ENCODE measurements around the gene SLC48A1. TPM values are rescaled to one million over a fixed set of nuclear protein-coding genes. Genes with fewer than 3 reads are reported as not detected.

Gene SLC48A1
- total and polyA plus RNA-seq, 4 donors: 16.8 to 31.3 (median 20.7) TPM

- Histone ChIP-seq H3K4me1 (ENCODE audit: control insufficient read depth in 5 of 5, insufficient read depth in 5 of 5, low read length in 5 of 5) (peaks cover 19 to 59% (median 42%) of the 10 kb centered on the region in 5 donors), H3K4me3 (peak overlapping the region; percentile 2), H3K27me3 (ENCODE audit: control insufficient read depth in 3 of 3, insufficient read depth in 3 of 3, low read length in 2 of 3) (no peaks in the 10 kb centered on the region), H3K36me3 (ENCODE audit: control insufficient read depth in 4 of 4, insufficient read depth in 4 of 4, low read length in 4 of 4) (no peaks in the 10 kb centered on the region), H3K9me3 (ENCODE audit: control insufficient read depth in 4 of 4, insufficient read depth in 3 of 4, low read length in 3 of 4) (no peaks in the 10 kb centered on the region), H3K9ac (ENCODE audit: insufficient read depth in 1 of 2, low read length in 2 of 2) (peak overlapping the region in 1 of 2 donors; percentile 3), H3K27ac (ENCODE audit: low read depth in 1 of 2, low read length in 1 of 2) (peak overlapping the region; percentile 95 to 100)
- DNase-seq: no peak
- no peak for ATAC-seq (ENCODE audit: insufficient read depth, low FRiP score)
- WGBS, 2 donors: 31 to 36% methylated on average over 12 of the region's 12 CpGs
- TF ChIP-seq, protein P1, sequence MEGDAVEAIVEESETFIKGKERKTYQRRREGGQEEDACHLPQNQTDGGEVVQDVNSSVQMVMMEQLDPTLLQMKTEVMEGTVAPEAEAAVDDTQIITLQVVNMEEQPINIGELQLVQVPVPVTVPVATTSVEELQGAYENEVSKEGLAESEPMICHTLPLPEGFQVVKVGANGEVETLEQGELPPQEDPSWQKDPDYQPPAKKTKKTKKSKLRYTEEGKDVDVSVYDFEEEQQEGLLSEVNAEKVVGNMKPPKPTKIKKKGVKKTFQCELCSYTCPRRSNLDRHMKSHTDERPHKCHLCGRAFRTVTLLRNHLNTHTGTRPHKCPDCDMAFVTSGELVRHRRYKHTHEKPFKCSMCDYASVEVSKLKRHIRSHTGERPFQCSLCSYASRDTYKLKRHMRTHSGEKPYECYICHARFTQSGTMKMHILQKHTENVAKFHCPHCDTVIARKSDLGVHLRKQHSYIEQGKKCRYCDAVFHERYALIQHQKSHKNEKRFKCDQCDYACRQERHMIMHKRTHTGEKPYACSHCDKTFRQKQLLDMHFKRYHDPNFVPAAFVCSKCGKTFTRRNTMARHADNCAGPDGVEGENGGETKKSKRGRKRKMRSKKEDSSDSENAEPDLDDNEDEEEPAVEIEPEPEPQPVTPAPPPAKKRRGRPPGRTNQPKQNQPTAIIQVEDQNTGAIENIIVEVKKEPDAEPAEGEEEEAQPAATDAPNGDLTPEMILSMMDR (IDR thresholded peaks at IDR 0.05; ENCODE audit: control extremely low read depth, extremely low read depth): no peak
These were observed 43.6 kb downstream of the SLC48A1 start for GRCh38 chr12:47816403-47817271.

DNA sequence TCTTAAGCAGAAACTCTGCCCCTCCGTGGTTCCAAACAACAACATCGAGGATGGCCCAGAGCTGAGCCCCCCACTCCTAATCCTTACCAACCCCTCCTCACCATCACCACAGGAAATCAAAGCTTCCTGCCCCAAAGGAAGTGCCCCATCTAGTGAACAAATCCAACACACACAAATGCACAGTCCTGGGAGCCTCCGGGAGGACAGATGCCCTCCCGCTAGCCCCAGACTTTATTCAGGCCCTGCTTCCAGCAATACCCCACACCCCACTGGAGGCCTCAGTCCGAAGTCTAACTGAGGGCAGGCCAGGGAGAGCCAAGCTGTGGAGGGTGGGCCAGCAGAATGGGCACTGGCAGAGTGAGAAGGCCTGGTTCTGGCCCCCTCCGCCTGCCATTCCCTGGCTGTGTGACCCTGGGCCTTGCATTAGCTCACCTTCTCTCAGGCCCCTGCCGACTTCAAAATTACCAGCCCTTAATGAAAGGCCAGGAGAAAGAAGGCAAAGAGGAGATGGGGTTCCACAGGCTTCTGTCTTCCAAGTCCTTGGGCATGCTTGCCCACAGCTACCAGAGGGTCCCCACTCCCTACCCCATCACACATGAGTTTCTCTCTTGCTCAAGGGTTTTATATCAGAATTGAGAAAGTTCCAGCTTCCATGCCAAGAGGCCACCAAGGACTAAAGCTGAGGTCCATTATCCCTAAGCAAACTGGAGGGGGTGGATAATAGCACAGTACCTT lies 44.4 kb downstream of the SLC48A1 start:
- Histone ChIP-seq H3K9me3 (ENCODE audit: control insufficient read depth in 4 of 4, insufficient read depth in 3 of 4, low read length in 3 of 4) (no peaks in the 10 kb centered on the region), H3K27me3 (ENCODE audit: control insufficient read depth in 3 of 3, insufficient read depth in 3 of 3, low read length in 2 of 3) (no peaks in the 10 kb centered on the region), H3K36me3 (ENCODE audit: control insufficient read depth in 4 of 4, insufficient read depth in 4 of 4, low read length in 4 of 4) (no peaks in the 10 kb centered on the region), H3K9ac (ENCODE audit: insufficient read depth in 1 of 2, low read length in 2 of 2) (peak overlapping the region in 1 of 2 donors; percentile 3), H3K4me1 (ENCODE audit: control insufficient read depth in 5 of 5, insufficient read depth in 5 of 5, low read length in 5 of 5) (peaks cover 14 to 53% (median 45%) of the 10 kb centered on the region in 5 donors), H3K4me3 (peak overlapping the region; percentile 9), H3K27ac (ENCODE audit: low read depth in 1 of 2, low read length in 1 of 2) (peak overlapping the region; percentile 95 to 100)
- DNase-seq: peak in 1 of 3 donors; percentile 37
- WGBS, 2 donors: 22% methylated on average over 7 of the region's 7 CpGs
- no peak for ATAC-seq (ENCODE audit: insufficient read depth, low FRiP score)
- TF ChIP-seq, protein P1 (IDR thresholded peaks at IDR 0.05; ENCODE audit: control extremely low read depth, extremely low read depth): no peak

DNA sequence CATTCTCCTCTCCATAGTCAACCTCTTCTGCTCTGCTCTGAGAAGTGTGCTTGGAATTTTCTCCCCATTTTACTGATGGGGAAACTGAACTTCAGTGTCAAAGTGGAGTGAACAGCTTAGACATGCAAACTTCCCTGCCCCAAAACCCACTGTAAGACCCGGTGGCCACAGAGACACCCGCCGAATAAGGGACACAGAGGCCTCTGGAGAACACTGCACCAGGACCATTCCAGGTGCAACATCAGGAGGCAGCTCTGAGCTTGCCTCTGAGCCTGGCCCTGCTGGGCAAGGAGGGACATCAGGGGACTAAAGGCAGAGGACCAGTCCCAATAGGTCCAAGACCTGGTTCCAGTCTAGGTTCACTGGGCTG lies 45.0 kb downstream of the SLC48A1 start:
- DNase-seq: no peak
- WGBS, 2 donors: 37 to 58% methylated on average over 3 of the region's 3 CpGs
- no peak overlapping the region for H3K9ac ChIP-seq (ENCODE audit: insufficient read depth in 1 of 2, low read length in 2 of 2)

More for the DNA sequence above, 45.0 kb downstream of the SLC48A1 start:
- H3K9me3 ChIP-seq (ENCODE audit: control insufficient read depth in 4 of 4, insufficient read depth in 3 of 4, low read length in 3 of 4): no peaks in the 10 kb centered on the region
- no peak overlapping the region for H3K4me3 ChIP-seq
- no peaks in the 10 kb centered on the region for H3K27me3 ChIP-seq (ENCODE audit: control insufficient read depth in 3 of 3, insufficient read depth in 3 of 3, low read length in 2 of 3)
- H3K4me1 ChIP-seq (ENCODE audit: control insufficient read depth in 5 of 5, insufficient read depth in 5 of 5, low read length in 5 of 5): peaks cover 11 to 47% (median 46%) of the 10 kb centered on the region in 5 donors
- H3K27ac ChIP-seq (ENCODE audit: low read depth in 1 of 2, low read length in 1 of 2): peak overlapping the region; percentile 95 to 100
- TF ChIP-seq, protein P1 (IDR thresholded peaks at IDR 0.05; ENCODE audit: control extremely low read depth, extremely low read depth): no peak
- no peaks in the 10 kb centered on the region for H3K36me3 ChIP-seq (ENCODE audit: control insufficient read depth in 4 of 4, insufficient read depth in 4 of 4, low read length in 4 of 4)
- no peak for ATAC-seq (ENCODE audit: insufficient read depth, low FRiP score)
